ENCODE data around the gene KRTAP10-4. TPM values are rescaled to one million over a fixed set of nuclear protein-coding genes. Genes with fewer than 3 reads are reported as not detected.

The KRTAP10-4 gene
- total and polyA plus RNA-seq, 2 donors (not counting 1 experiment from before 2014, with no cell fraction given) = not detected

DNA sequence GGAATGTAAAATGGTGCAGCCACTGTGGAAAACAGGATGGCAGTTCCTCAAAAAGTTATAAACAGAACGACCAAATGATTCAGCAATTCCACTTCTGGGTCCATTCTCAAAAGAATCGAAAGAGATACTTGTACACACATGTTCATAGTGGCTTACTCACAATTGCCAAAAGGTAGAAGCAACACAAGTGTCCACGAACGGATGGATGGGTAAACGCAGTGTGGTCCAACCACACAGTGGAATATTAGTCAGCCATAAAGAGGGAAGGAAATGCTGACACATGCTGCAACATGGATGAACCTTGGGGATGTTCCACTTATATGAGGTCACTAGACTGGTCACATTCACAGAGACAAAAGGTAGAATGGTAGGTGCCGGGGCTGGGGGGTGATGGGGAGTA is 38.8 kb upstream of the KRTAP10-4 start:
- Histone ChIP-seq H3K27me3 (replicated peaks in 1 of 4; ENCODE audit: control extremely low read depth in 1 of 4, control insufficient read depth in 3 of 4, insufficient read depth in 4 of 4, low read length in 3 of 4) (no peaks in the 10 kb centered on the region), H3K9ac (ENCODE audit: low read length) (no peak overlapping the region), H3K9me3 (ENCODE audit: control extremely low read depth in 1 of 3, control insufficient read depth in 2 of 3, insufficient read depth in 1 of 3, low read length in 2 of 3) (peaks cover 0 to 3% (median 0%) of the 10 kb centered on the region in 3 donors), H3K4me1 (ENCODE audit: control insufficient read depth in 2 of 2, insufficient read depth in 2 of 2, low read length in 2 of 2) (no peaks in the 10 kb centered on the region), H3K4me3 (ENCODE audit: control extremely low read depth in 1 of 5, extremely low read depth in 1 of 5, insufficient read depth in 1 of 5, low read depth in 2 of 5, low read length in 4 of 5) (no peak overlapping the region), H3K27ac (ENCODE audit: low read length in 2 of 2) (no peak overlapping the region), H3K79me2 (ENCODE audit: control insufficient read depth, insufficient read depth, low read length) (no peaks in the 10 kb centered on the region), H3K36me3 (replicated peaks in 1 of 2; ENCODE audit: control extremely low read depth in 1 of 2, control insufficient read depth in 1 of 2, extremely low read depth in 1 of 2, insufficient read depth in 2 of 2, low read length in 1 of 2) (no peaks in the 10 kb centered on the region), H2AFZ (ENCODE audit: insufficient read depth, low read depth, low read length, poor library complexity, severe bottlenecking) (no peak overlapping the region), H4K20me1 (ENCODE audit: control insufficient read depth, insufficient read depth, low read length, poor library complexity, severe bottlenecking) (no peaks in the 10 kb centered on the region), H3K4me2 (replicated peaks; ENCODE audit: low read depth, low read length, poor library complexity, severe bottlenecking) (no peak overlapping the region)
- WGBS (ENCODE audit: insufficient coverage) = 93% methylated on average over 6 of the region's 6 CpGs
- Mint-ChIP-seq H3K9me3 (ENCODE audit: insufficient read depth) (no peaks in the 10 kb centered on the region), H3K27ac (no peak overlapping the region), H3K4me3 (no peak overlapping the region), H3K27me3 (peaks cover 22% of the 10 kb centered on the region), H3K4me1 (no peaks in the 10 kb centered on the region)
- ChIA-PET CTCF (no interaction called here), POLR2A (no interaction called here)
- DNase-seq = no peak
- intact Hi-C loops (cut with micrococcal nuclease) = no loop called here
- TF ChIP-seq, protein P1, sequence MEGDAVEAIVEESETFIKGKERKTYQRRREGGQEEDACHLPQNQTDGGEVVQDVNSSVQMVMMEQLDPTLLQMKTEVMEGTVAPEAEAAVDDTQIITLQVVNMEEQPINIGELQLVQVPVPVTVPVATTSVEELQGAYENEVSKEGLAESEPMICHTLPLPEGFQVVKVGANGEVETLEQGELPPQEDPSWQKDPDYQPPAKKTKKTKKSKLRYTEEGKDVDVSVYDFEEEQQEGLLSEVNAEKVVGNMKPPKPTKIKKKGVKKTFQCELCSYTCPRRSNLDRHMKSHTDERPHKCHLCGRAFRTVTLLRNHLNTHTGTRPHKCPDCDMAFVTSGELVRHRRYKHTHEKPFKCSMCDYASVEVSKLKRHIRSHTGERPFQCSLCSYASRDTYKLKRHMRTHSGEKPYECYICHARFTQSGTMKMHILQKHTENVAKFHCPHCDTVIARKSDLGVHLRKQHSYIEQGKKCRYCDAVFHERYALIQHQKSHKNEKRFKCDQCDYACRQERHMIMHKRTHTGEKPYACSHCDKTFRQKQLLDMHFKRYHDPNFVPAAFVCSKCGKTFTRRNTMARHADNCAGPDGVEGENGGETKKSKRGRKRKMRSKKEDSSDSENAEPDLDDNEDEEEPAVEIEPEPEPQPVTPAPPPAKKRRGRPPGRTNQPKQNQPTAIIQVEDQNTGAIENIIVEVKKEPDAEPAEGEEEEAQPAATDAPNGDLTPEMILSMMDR (IDR thresholded peaks at IDR 0.05) = no peak
- TF ChIP-seq EZH2 (IDR thresholded peaks at IDR 0.05; ENCODE audit: borderline replicate concordance, insufficient read depth, low read depth, low read length, poor library complexity, severe bottlenecking) = no peak
- ATAC-seq (ENCODE audit: low read depth) = no peak

DNA sequence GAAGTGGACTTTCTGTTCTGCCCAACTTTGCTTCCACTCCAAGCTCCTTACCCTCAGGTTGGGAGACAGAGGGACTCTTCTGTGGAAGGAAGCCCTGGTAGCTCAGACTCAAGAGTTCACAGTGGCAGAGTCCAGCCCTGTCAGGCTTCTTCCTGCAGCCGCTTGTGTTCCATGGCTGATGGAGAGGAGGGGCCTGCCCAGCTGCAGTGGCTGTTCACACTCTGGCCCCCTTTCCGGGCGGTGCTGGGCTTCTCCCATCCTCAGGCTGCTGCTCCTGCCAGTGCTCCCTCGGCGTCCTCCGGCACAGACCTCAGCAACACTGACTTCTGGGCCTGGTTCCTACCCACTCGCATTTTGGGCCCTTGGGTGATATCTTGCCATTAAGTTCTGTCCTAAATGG is 37.6 kb upstream of the KRTAP10-4 start:
- WGBS (ENCODE audit: insufficient coverage) = 87% methylated on average over 7 of the region's 7 CpGs
- no peak overlapping the region for H3K4me2 ChIP-seq (replicated peaks; ENCODE audit: low read depth, low read length, poor library complexity, severe bottlenecking)
- Mint-ChIP-seq H3K4me1 (no peaks in the 10 kb centered on the region), H3K4me3 (no peak overlapping the region), H3K27me3 (peaks cover 18% of the 10 kb centered on the region), H3K9me3 (ENCODE audit: insufficient read depth) (no peaks in the 10 kb centered on the region), H3K27ac (no peak overlapping the region)
- peaks cover 0 to 10% (median 0%) of the 10 kb centered on the region in 3 donors for H3K9me3 ChIP-seq (ENCODE audit: control extremely low read depth in 1 of 3, control insufficient read depth in 2 of 3, insufficient read depth in 1 of 3, low read length in 2 of 3)
- CTCF ChIA-PET = interaction anchor here (0.7 to 1.5 kb wide), 2 partner anchors 25 to 407 kb away, joined by 3 read pairs; no protein-coding TSS in a partner anchor
- intact Hi-C loops (cut with micrococcal nuclease) = no loop called here
- no peak overlapping the region for H3K27ac ChIP-seq (ENCODE audit: low read length in 2 of 2)
- ATAC-seq (ENCODE audit: low read depth) (no peak), DNase-seq (no peak)
- H3K27me3 ChIP-seq (replicated peaks in 1 of 4; ENCODE audit: control extremely low read depth in 1 of 4, control insufficient read depth in 3 of 4, insufficient read depth in 4 of 4, low read length in 3 of 4) = no peaks in the 10 kb centered on the region
- H3K36me3 ChIP-seq (replicated peaks in 1 of 2; ENCODE audit: control extremely low read depth in 1 of 2, control insufficient read depth in 1 of 2, extremely low read depth in 1 of 2, insufficient read depth in 2 of 2, low read length in 1 of 2) = no peaks in the 10 kb centered on the region
- no peak overlapping the region for H3K4me3 ChIP-seq (ENCODE audit: control extremely low read depth in 1 of 5, extremely low read depth in 1 of 5, insufficient read depth in 1 of 5, low read depth in 2 of 5, low read length in 4 of 5)
- no peaks in the 10 kb centered on the region for H4K20me1 ChIP-seq (ENCODE audit: control insufficient read depth, insufficient read depth, low read length, poor library complexity, severe bottlenecking)
- no peaks in the 10 kb centered on the region for H3K4me1 ChIP-seq (ENCODE audit: control insufficient read depth in 2 of 2, insufficient read depth in 2 of 2, low read length in 2 of 2)
- H3K9ac ChIP-seq (ENCODE audit: low read length) = no peak overlapping the region
- POLR2A ChIA-PET = interaction anchor here (0.6 to 0.7 kb wide), 2 partner anchors 237 to 883 kb away, joined by 3 to 4 read pairs; no protein-coding TSS in a partner anchor
- no peak for TF ChIP-seq EZH2 (IDR thresholded peaks at IDR 0.05; ENCODE audit: borderline replicate concordance, insufficient read depth, low read depth, low read length, poor library complexity, severe bottlenecking)
- TF ChIP-seq, protein P1 (IDR thresholded peaks at IDR 0.05) = no peak
- H3K79me2 ChIP-seq (ENCODE audit: control insufficient read depth, insufficient read depth, low read length) = no peaks in the 10 kb centered on the region
- H2AFZ ChIP-seq (ENCODE audit: insufficient read depth, low read depth, low read length, poor library complexity, severe bottlenecking) = no peak overlapping the region
